Measurements from ENCODE around the gene BTNL9.

BTNL9 gene

DNA sequence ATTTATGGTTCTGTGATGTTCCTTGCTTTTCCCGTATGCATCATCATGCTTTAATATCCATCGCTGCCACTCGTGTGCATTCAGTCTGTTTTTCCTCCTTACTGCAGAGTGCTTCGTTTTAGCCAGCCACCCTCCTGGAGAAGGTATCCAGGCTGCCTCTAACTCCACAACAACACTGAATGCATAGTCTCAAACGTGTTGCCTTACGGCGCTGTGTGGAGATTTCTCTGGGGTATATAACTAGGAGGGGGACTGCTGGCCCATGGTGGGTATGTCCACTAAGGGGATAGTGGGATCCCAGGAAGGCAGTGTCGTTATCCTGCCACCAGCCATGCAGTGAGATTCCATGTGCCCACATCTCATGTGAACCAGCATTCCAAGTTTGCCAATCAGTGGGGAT, 16.4 kb downstream of the BTNL9 start:
- H3K4me3 ChIP-seq (ENCODE audit: low read depth, low read length), result no peak overlapping the region
- DNase-seq (ENCODE audit: low read depth), result no peak
- TF ChIP-seq POLR2A (IDR thresholded peaks at IDR 0.05; ENCODE audit: extremely low read depth, insufficient read length), result no peak
- TF ChIP-seq, protein P1, sequence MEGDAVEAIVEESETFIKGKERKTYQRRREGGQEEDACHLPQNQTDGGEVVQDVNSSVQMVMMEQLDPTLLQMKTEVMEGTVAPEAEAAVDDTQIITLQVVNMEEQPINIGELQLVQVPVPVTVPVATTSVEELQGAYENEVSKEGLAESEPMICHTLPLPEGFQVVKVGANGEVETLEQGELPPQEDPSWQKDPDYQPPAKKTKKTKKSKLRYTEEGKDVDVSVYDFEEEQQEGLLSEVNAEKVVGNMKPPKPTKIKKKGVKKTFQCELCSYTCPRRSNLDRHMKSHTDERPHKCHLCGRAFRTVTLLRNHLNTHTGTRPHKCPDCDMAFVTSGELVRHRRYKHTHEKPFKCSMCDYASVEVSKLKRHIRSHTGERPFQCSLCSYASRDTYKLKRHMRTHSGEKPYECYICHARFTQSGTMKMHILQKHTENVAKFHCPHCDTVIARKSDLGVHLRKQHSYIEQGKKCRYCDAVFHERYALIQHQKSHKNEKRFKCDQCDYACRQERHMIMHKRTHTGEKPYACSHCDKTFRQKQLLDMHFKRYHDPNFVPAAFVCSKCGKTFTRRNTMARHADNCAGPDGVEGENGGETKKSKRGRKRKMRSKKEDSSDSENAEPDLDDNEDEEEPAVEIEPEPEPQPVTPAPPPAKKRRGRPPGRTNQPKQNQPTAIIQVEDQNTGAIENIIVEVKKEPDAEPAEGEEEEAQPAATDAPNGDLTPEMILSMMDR (IDR thresholded peaks at IDR 0.05; ENCODE audit: low read depth, low read length), result no peak
- TF ChIP-seq, protein P2, sequence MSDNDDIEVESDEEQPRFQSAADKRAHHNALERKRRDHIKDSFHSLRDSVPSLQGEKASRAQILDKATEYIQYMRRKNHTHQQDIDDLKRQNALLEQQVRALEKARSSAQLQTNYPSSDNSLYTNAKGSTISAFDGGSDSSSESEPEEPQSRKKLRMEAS (IDR thresholded peaks at IDR 0.05; ENCODE audit: low read depth, low read length), result no peak
- TF ChIP-seq MYC (IDR thresholded peaks at IDR 0.05; ENCODE audit: low read depth, low read length), result no peak

DNA sequence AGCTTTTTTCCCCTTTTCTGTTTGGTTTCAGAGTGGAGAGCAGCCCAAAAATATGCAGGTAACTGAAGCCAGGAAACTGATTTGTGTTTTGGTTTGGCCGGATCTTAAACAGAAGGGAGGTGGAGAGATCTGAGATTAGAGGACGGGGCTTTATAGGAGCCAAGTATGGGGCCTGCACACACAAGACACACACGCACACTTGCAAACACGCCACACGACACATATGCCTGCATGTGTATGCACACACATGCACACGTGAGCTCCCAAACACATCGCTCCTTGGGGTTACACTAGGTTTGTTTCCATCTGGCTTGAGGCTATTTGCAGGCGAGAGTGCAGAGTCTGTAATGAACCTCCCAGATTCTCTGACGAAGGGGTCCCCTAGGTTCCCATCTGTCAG, 18.3 kb downstream of the BTNL9 start:
- no peak overlapping the region for H3K4me3 ChIP-seq (ENCODE audit: low read depth, low read length)

DNA sequence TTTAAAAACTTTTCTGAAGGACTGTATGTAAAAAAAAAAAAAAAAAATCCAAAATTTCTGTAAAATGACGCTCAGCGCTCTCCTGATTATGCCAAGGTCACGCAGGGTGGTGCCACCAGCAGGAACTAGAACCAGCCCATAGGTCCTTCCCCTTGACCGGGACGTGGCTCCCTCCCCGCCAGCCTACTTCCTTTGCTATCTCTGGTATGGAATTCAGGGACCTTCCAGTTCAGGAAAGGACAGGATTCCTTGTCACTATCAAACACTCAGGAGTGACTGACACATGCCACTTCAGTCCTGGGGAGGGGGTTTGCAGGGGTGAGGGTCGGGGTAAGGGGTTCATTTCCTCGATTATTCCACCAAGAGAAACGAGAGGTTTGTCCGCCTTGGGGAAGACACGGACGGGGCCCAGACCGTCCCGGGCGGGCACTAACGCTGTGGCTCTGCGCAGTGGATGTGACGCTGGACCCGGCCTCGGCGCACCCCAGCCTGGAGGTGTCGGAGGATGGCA, 18.8 kb downstream of the BTNL9 start:
- TF ChIP-seq, protein P2 (IDR thresholded peaks at IDR 0.05; ENCODE audit: low read depth, low read length), result no peak
- TF ChIP-seq, protein P1 (IDR thresholded peaks at IDR 0.05; ENCODE audit: low read depth, low read length), result no peak
- no peak for TF ChIP-seq MYC (IDR thresholded peaks at IDR 0.05; ENCODE audit: low read depth, low read length)
- no peak for TF ChIP-seq POLR2A (IDR thresholded peaks at IDR 0.05; ENCODE audit: extremely low read depth, insufficient read length)
- H3K4me3 ChIP-seq (ENCODE audit: low read depth, low read length), result no peak overlapping the region
- DNase-seq (ENCODE audit: low read depth), result no peak

More for the DNA sequence above, 18.3 kb downstream of the BTNL9 start:
- TF ChIP-seq POLR2A (IDR thresholded peaks at IDR 0.05; ENCODE audit: extremely low read depth, insufficient read length), result no peak
- TF ChIP-seq, protein P2 (IDR thresholded peaks at IDR 0.05; ENCODE audit: low read depth, low read length), result no peak
- TF ChIP-seq, protein P1 (IDR thresholded peaks at IDR 0.05; ENCODE audit: low read depth, low read length), result no peak
- no peak for TF ChIP-seq MYC (IDR thresholded peaks at IDR 0.05; ENCODE audit: low read depth, low read length)
- no peak for DNase-seq (ENCODE audit: low read depth)

DNA sequence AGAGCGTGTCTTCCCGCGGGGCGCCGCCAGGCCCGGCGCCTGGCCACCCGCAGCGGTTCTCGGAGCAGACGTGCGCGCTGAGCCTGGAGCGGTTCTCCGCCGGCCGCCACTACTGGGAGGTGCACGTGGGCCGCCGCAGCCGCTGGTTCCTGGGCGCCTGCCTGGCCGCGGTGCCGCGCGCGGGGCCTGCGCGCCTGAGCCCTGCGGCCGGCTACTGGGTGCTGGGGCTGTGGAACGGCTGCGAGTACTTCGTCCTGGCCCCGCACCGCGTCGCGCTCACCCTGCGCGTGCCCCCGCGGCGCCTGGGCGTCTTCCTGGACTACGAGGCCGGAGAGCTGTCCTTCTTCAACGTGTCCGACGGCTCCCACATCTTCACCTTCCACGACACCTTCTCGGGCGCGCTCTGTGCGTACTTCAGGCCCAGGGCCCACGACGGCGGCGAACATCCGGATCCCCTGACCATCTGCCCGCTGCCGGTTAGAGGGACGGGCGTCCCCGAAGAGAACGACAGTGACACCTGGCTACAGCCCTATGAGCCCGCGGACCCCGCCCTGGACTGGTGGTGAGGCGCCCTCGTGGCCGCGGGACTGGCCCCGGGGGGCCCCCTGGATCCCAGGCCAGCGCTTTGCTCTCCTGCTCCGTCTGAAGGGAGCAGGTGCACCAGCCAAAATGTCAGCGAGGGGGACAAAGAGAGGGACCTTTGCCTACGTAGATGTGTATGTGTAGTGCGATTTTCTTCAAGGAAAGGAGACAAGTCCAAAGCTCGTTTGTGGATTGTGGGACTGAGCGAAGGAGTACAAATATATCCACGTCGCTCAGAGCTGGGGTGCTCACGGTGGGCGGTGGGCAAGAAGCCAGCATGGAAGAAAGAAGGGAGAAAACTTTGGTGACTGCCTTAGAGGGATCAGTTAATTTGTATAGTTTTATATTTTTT, 19.5 kb downstream of the BTNL9 start:
- DNase-seq (ENCODE audit: low read depth), result no peak
- TF ChIP-seq, protein P2 (IDR thresholded peaks at IDR 0.05; ENCODE audit: low read depth, low read length), result no peak
- TF ChIP-seq, protein P1 (IDR thresholded peaks at IDR 0.05; ENCODE audit: low read depth, low read length), result no peak
- TF ChIP-seq MYC (IDR thresholded peaks at IDR 0.05; ENCODE audit: low read depth, low read length) (no peak), POLR2A (IDR thresholded peaks at IDR 0.05; ENCODE audit: extremely low read depth, insufficient read length) (no peak)
- H3K4me3 ChIP-seq (ENCODE audit: low read depth, low read length), result no peak overlapping the region

DNA sequence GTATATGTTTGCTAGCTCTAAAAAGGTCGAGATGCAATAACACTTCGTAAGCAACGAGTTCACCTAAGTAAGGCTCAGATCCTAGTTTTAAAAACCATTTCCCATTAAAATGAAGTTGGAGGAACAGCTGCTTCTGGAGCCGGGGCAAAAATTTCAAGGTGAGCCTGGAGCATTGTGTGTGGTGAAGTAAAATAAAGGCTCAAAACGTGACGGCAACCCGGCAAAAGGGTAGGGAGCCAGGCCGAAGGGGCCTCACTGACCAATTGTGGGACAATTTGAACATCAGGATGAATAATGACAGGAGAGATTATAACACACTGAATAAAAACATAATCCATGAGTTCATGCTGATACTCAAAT, 20.1 kb downstream of the BTNL9 start:
- TF ChIP-seq, protein P2 (IDR thresholded peaks at IDR 0.05; ENCODE audit: low read depth, low read length), result no peak
- TF ChIP-seq, protein P1 (IDR thresholded peaks at IDR 0.05; ENCODE audit: low read depth, low read length), result no peak
- TF ChIP-seq MYC (IDR thresholded peaks at IDR 0.05; ENCODE audit: low read depth, low read length) (no peak), POLR2A (IDR thresholded peaks at IDR 0.05; ENCODE audit: extremely low read depth, insufficient read length) (no peak)
- no peak overlapping the region for H3K4me3 ChIP-seq (ENCODE audit: low read depth, low read length)
- no peak for DNase-seq (ENCODE audit: low read depth)

Data from NB4 (cell line).